GM21786 (cell line): Measurements from ENCODE around the gene MTA1.
A peak's percentile ranks its signal among the peaks of the same experiment; 100 is the strongest.

Source experiments
- ATAC-seq: cut with Tn5 transposase; IDR thresholded peaks from one replicate; pipeline ENCODE4 v1.9.1; 2021; ENCODE audit not compliant: unreplicated experiment

MTA1 gene

DNA sequence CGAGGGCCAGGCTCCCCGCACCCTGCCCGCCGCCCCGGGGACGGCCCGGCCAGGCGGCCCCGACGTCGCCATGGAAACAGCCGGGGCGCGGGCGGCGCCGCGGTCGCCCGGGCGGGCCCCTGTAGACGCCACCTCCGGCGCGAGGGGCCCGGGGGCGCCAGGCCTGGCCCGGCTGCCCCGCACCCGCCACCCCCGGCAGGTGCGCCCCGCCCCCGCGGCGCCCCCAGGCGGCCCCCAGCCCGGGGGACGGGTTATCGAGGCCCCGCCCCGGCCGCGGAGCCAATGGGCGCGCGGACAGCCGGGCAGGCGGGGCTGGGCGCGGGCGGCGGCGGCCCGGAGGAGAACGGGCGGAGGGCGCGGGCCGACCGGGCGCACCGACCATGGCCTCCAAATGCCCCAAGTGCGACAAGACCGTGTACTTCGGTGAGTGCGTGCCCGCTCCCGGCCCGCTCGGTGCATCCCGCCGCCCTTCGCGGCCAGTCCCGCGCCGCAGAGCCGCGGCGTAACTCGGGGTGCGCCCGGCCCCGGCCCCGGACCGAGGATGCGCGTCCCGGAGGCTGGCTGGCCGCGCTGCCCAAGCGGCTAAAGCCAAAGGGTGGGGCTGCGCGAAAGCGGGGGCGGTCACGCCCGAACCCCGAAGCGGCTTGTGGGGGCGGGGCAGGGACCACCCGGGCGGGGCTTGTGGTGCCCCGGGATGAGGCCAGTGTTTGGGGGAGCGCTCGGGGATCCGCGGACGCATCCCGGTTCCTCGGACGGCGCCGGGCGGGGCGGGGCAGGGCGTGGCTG is 55.0 kb downstream of the MTA1 start, which contains the start of gene CRIP2:
Gene CRIP2 (plus strand): TSS at position 339 of the 786 bp plus-strand sequence. CDS start 42 bp downstream, at position 381.
- ATAC-seq, result no peak

DNA sequence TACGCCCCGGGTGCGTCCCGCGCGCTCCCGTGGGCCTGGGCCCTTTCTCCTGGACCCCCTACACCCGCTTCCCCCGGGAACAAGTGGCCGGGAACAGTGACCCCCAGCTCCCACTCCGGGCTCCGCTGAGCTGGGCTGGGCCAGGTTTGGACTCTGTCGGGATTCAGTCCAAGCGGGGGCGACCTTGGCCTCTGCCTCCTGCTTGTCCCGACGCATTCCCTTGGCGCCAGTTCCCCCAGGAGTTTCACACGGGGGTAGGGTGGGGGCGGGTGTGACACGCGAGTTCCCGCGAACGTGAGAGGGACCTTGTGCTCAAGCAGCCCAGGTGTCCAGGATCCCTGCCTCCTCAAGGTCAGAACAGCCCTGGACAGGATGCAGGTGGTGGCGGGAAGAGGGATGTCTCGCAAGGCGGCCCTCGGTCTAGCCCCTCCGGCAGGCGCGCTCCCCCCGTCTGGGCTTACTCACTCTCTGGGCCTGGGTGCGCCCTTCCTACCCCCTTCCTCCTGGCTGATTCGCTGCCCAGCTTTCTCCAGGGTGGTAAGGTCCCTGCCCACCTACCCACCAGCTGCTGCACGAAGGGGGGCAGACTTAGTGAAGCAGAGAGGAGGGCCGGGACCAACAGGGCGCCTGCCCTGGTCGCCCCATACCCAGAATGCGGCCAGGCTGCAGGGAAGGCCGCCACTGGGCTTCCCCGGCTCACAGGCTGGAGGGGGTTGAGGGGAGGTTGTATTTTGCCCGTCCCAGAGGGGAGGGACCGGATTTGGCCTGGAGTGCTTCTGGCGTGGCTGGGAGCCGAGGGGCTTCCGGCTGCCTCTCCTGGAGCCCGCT is 55.9 kb downstream of the MTA1 start:
- no peak for ATAC-seq

DNA sequence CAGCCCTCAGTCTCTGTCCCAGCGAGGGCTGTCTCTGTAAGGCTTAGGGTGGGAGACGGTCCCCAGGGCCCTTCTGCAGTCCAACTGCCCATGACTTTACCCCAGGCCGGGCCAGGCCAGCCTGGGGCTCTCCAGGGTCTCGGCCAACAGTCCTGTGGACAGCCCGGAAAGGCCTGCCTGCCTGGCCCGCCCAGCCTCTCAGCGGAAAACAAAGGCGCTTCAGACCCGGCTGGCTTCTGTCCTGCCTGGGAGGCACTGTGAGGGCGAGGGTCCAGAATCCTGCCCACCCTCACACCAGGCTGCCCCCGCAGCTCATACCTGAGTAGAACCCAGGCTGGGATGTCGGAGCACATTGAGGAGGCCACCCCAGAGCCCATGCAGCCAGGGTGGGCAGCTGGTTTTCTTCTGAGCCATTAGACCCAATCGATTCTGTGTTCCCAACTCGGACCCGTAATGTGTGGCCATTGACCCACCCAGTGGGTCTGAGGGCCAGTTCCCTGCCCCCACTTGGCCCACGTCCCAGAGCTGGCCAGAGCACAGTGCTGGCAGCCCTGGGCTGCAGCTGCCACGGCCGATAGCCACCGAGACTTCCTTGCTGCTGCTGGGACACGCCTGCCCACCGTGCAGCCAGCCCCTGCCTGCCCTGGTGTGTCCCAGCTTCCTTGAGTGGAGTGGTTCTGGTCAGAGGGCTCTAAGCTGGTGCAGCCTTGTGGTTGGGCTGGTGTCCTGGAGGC is 56.6 kb downstream of the MTA1 start:
- no peak for ATAC-seq

DNA sequence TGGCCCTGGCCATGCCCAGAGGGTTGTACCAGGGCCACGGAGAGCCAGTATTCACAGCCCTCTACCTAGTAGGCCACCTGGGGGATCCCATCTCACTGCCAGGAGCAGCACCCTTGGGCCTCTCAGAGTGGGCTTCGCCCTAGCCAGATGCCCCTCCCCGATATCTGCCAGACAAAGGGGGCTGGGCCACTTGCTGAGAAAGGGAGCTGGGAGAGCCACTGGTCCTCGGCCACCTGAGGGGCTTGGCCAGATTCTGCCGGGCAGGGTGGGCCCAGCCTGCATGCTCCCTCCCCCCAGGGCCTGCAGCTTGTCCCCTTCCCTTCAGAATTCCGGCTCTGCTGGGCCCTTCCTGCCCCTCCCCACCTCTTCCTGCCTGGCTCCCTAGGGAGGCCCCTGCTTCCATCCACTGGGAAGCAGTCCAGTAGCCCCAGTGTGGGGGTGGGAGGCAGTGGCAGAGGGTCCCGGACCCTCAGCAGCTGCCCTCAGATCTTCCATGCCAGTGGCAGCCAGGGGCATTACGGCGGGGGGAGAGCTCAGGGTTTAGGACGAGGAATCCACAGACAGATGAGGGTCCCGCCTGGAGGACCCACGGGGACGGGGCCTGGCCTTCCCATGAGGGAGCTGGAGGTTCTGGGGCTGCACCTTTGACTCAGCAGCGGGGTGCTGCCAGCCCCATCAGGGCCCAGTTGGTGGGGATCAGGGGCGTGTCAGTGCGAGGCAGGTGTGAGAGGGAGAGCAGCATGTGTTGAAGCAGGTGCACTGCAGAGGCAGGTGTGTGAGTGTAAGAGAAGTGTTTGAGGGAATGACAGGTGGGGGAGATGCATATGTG is 57.4 kb downstream of the MTA1 start:
- ATAC-seq, result no peak

DNA sequence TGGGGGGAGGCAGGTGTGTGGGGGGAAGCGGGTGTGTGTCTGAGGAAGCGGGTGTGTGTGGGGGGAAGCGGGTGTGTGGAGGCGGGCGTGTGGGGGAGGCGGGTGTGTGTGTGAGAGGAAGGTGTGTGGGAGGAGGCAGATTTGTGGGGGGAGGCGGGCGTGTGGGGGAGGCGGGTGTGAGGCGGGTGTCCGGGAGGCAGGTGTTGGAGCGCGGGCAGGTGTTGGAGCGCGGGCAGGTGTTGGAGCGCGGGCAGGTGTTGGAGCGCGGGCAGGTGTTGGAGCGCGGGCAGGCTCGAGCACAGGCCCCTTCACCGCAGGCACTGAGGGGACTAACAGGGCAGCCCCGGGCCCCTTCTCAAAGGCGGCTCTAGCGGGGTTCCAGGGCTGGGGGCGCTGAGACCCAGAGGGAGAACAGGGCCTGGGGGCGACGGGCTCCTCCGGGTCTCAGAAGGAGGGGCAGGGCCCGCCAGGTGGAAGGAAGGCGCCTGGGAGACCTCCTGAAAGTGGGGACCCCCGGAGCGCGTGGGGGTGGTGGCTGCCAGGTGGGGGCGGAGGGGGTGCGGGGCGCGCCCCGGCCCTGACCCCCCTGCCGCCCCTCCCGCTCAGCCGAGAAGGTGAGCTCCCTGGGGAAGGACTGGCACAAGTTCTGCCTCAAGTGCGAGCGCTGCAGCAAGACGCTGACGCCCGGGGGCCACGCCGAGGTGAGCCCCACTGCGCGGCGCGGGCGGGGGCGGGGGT is 58.2 kb downstream of the MTA1 start:
- no peak for ATAC-seq

DNA sequence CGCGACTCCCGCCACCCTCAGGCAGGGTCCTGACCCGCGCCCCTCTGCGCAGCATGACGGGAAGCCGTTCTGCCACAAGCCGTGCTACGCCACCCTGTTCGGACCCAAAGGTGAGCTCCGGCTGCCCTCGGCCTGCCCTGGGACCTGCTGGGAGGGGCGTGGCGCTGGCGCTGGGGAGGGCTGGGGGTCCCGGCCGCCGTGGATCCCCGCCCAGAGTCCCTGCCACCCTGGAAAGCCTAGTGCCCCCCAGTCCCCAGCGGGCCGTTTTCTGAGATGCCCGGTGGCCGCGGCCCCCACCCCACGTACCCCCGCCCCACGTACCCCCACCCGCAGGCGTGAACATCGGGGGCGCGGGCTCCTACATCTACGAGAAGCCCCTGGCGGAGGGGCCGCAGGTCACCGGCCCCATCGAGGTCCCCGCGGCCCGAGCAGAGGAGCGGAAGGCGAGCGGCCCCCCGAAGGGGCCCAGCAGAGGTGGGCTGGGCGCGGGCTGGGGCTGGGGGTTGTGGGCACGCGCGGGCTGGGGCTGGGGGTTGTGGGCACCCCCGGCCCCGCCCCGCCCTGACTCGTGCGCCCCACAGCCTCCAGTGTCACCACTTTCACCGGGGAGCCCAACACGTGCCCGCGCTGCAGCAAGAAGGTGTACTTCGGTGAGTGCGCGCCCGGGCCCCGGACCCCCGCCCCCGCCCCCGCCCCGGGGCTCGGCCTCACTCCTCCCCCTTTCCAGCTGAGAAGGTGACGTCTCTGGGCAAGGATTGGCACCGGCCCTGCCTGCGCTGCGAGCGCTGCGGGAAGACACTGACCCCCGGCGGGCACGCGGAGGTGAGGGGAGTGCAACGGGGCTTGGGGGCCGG is 59.0 kb downstream of the MTA1 start:
- ATAC-seq, result no peak

DNA sequence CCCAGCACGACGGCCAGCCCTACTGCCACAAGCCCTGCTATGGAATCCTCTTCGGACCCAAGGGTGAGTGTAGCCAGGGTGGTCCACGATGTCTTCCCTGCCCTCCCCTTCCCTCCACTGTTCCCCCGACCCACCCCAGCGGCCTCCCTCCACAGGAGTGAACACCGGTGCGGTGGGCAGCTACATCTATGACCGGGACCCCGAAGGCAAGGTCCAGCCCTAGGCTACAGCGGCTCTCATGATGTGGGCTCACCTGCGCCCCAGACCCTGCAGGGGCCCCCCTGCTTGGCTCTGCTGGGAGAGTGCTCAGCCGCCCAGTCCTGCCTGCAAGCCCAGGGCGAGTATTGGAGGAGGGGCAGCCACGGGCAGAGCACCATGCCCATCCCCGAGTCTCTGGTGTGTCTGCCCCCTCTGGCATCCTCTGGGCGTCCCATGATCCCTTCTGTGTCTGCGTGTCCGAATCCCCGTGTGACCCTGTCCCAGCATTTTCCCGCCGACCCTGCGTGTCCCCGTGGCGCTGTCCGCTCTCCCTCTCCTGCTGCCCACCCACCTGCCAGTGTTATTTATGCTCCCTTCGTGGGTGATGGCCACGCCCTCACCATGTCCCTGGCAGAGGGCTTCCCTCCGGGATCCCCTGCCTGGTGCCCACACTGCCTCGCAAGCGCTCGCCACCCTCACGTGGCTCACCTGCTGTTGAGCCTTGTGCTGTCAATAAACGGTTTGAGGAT is 60.0 kb downstream of the MTA1 start:
- ATAC-seq, result no peak

DNA sequence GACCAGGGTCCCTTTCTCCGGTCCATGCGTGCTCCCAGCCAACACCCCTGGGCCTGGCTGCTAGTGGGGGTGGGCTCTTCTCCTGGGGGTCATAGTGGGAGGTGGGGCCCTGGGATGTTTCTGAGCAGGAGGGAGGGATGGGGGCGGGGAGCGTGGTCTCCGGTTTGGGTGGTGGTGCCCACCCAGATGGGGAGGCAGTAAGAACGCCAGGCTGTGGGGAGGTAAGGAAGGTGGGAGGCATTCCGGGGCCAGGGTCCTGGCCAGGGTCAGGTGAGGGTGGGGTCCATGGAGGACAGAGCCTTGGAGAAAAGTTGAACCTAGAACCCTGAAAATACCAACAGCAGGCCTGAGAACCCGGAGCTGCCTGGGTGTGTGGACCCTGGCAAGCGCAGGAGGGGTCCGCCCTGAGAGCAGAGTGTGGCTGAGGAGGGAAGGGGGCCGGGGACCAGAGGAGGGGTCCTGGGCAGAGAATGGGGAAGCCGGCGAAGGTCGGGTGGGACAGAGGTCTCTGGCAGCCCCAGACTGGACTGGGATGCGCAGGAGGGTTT is 60.6 kb downstream of the MTA1 start:
- ATAC-seq, result no peak

DNA sequence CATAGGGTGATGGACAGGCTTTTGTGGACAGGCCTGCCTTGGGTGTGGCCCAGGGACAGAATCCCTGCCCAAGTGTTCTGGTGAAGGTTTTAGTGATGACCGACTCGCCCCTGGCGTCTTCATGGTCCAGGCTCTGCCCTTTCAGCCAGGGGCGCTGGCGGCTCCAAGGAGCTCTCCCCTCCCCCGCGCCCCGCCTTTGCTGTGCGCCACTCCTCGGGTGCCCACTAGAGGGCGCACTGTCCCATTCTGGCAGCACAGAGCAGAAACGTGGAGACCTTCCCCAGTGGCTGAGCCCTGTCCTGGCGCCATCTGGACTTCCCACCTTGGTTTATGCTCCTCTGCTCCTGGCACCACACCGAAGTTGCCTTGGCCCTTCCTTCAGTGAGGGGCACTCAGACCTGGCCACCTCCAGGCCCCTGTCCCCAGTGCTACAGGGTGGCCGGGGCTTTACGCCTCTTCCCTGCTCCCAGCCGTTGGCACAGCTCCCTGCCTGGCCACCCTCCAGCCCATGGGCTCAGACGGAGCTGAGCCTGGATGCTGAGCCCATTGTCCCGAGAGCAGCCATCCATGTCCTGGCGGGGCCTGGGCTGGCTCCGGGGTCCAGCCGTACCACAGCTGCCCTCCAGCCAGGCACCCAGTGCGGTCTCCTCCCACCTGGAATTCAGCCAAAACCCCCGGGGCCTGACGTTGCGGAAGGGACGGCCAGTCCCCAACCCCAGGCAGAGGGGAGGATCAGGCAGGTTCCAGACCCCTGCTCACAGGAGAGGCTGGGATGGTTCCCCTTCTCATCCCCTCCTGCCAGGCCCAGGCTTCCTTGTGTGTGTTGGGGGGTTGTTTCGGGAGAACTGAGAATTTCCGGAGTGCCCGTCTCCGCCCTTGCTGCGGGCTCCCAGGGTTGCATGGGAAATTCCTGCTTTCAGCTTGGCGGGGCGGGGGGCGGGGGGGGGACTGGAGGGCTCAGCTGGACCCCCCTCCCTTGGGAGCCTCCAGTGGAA is 61.5 kb downstream of the MTA1 start:
- peak; percentile 42 for ATAC-seq

DNA sequence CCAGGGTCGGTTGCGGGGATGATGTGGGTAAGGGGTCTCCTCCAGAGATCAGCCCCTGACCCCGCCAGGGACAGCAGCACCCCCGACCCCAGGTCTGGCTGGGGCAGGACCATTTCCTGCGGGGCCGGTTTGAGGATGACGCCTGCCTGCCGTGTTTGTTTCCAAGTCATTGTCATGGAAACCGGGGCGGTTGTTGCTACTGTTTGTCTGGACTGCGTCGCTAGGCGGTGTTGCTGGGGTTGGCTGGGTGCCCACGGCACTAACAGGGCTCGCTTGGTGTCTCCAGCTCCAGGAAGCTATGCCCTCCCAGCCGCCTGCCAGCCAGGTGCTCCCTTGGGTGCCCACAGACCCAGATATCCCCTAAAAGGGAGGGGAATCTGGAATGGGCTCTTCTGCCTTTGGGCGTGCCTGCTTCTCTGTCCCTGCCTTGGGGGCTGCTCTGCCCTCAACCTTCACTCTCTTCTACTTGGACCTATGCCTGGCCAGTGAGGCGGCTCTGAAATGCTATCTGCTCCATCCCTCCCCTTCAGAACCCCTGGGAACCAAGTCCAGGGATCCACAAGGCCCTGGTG is 62.3 kb downstream of the MTA1 start:
- ATAC-seq, result peak; percentile 52

DNA sequence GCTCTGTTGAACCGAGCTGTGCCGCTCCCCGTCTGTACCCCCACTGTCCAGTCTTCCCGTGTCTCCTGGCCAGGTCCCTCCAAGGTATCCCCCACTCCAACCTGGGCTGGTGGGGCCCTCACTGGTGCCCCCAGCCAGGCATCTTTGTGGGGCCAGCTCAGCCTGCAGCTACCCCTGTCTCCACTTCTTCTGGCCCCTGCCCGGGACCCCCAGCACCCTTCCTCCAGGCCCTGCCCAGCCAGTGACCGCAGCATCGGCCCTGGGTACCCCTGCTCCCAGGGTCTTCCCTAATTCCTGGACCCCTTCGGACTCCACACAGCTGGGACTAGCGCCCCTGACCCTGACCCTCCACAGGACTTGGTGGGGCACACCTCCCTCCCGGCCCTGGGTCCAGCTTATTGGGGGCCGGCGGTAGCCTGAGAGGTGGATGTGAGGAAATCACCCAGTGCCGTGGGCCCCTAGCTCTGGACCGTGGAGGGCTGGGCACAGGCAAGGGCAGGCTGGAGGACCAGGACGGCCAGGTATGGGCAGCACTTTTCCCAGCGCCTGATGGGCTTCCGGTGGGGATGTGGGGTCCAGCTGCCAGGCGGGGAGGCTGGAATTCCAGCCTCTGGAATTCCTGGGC is 63.0 kb downstream of the MTA1 start:
- ATAC-seq, result no peak

DNA sequence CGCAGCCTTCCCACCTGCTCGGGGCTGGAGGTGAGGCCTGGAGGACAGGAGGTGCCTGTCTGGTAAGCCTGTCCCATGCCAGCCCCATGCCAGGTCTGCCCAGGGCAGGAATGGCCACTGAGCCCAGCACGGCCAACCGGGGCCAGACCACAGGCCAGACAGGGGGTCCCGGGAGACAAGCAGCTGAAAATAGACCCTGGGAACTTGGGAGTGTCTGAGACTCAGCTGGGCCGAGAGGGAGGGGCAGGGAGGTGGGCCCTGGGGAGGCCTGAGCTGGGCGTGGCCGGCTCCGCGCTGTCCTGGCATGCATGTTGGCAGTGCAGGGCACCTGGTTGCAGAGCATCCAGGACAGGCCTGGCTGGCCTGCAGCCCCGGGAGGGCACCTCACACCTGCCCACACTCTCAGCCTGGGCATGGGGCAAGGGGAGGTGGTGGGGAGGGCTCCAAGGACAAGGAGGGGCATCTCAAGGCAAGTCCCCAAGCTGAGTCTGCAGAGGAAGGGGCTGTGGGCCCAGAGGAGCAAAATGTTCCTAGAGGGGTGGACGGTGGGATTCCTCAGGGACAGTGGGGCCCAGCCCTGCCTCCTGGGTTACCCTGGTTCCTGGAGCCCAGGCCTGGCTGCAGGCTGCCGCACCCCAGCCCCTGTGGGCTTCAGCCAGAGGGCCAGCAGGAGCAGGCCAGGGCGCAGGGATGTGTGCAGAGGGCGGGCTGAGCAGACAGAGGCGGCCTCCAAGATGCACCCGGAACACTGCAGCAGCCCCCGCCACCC is 63.9 kb downstream of the MTA1 start:
- ATAC-seq, result no peak

DNA sequence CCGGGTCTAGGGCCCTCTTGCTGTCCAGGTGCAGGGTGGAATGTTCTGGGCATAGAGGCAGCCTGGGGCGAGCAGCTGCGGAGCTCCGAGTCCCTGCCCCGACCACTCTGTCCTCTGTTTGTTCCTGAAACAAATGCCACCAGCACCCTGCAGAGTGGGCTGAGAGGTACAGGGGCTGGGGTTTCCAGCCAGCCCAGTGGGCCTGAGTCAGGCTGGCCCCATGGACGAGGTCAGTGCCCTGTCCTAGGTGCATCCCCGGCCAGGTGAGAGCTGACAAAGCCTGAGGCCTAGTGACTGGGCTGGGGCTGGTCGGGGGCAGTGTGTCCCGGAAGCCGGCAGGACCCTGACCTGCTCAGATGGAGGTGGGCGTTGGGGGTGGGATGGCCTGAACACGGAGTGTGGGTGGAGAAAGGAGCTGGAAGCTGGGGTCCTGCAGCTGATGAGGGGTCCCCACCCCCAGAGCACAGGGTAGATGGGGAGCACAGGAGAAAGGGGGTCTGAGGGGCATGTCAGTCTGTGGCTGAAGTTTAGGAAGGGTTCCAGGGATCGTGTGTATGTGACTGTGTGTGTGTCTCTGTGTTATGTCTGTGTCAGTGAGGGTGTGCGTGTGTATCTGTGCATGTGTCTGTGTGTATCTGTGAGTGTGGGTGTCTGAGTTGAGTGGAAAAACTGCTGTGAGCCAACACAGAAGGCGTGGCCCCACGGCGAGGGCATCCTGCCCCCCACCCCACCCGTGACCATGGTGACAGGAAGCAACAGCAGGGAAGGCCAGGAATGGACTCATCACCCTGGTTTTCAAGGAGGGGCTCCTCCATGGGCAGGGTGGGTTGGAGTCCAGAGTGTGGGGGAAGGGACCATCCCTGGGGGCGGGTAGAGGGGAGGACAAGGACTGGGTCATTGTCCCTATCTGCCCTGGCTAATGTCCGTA is 64.7 kb downstream of the MTA1 start:
- no peak for ATAC-seq

DNA sequence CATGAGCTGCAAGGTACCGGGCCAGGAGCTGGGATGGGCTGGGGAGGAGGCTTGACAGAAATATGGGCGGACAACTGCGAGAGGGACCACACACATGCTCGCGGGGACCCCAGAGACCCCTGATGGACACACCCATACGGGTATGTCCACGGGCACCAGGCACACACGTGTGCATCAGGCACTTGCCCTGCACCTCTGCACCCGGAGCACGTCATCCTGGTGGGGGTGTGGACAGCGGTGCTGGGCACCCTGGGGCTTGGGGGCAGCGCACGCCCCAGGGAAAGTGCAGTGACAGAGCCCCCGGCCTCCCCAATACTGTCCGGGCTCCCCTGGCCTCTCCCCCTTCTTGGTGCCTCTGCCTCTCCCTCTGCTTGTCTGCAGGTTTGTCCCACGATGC is 65.4 kb downstream of the MTA1 start:
- ATAC-seq, result no peak
